CD4-positive, alpha-beta T cell treated with Interleukin-17A for 4 hours (primary cell): Measurements from ENCODE around the gene PRKCD.
A peak's percentile ranks its signal among the peaks of the same experiment; 100 is the strongest.

Experiments
- DNase-seq: peaks from one replicate; pipeline ENCODE4 v3.0.0-alpha.2; 2020; ENCODE audit warnings: mixed read lengths

Gene PRKCD

GRCh38 chr3:53157974-53158580 lies 2.9 kb upstream of the PRKCD start:
- DNase-seq: no peak

DNA sequence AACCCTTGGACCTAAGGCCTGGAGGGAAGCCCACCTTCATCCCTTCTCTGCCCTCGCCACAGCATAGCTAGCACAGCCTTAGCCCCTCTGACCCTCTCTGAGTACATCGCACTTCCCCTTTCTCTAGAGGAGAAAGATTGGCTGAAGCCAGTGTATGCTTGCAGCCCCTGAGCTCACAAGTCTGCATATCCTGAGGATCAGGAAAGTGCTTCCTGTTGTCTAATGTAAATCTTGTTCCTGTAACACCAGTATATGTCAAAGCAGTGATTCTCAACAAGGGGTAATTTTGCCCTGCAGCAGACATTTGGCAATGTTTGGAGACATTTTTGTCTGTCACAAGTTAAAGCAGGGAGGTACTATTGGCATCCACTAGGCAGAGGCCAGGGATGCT lies 2.2 kb upstream of the PRKCD start:
- DNase-seq: no peak

GRCh38 chr3:53159156-53160060 lies 1.6 kb upstream of the PRKCD start:
- DNase-seq: no peak

DNA sequence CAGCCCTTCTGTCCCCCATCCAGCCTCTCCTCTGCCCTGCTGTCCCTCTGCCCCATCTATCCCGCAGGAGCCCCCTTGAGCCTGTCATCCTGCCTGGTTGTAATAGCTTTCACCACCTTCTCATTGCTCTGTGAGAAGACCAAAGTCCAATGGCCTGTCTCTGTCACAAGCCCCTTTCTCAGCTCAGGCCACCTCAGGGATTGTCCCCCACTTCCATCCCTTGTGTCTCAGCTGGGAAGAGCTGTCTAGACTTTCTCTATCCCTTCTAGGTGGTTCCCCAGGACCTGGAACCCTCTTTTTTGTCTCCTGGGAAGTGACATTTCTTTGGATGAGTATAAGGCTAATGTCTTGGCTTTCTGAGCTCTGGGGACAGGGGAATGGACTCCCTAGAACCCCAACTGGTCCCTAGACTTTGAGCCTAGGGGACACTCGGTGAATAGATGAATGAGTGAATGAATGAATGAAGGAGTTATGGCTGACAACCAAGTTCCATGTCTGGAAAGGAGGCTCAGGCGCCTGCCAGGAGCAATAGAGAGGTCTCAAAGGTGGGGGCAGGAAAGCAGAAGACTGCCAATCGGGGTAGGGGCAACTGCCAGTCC lies 849 bp upstream of the PRKCD start:
- DNase-seq: no peak

DNA sequence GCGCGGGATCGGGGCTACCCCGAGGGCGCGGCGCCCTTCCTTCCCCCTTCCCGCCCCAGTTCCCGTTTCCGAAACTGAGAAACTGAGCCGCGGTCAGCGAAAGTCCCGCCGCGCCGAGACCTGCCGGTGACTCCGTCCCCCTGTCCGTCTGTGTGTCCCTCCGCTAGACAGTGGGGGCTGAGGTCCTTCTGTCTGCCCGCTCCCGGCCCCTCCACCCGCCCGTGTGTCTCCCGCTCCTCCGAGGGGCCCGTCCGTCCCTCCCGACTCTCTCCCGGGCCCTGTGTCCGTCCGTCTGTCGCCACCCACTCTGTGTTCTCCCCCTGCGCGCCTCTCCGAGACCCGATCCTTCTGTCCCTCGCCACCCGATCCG lies 426 bp downstream of the PRKCD start:
- DNase-seq: no peak

- DNase-seq: peak; percentile 49
These were observed 1.0 kb downstream of the PRKCD start for GRCh38 chr3:53161820-53162671.

- peak; percentile 60 for DNase-seq
These were observed 1.8 kb downstream of the PRKCD start for GRCh38 chr3:53162672-53163443.

DNA sequence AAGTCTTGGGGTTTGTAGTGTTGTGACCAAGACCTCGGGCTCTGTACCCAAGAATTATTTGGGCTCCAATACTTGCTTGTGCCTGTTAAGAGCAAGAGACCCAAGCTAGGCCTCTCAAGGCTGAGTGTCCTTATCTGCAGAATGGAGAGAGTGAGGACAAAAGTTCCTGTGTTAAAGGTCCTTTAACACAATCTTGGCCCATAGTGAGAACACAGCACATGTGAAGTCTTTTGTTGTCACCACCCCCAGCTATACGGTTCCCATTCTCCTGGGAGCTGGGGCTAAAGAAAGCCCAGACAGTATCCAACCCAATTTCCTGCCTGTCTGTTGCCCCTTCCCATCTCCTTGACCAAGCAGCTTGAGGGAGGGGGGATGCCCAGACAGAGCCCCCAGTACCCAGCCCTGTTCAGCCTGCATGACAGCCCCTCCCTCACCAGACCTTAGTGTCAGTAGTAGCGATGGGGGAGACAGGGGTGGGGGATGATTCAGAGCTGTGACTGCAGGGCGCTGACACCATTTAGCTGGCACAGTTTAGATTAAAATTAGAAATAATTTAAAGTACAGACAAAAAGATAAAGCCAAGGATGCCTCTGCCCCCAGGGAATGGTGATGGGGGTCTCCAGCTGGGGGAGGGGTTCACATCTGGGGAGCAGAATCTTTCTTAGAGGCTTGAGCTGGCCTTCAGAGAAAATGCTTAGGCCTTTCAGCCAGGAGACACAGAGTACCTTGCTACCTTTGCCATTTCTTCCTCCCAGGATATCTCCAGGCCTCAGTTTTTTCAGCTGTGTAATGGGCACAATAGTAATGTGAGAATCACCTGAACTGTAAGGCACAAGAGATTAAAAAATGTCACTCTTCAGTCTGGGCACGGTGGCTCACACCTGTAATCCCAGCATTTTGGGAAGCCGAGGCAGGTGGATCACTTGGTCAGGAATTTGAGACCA lies 2.7 kb downstream of the PRKCD start:
- no peak for DNase-seq

DNA sequence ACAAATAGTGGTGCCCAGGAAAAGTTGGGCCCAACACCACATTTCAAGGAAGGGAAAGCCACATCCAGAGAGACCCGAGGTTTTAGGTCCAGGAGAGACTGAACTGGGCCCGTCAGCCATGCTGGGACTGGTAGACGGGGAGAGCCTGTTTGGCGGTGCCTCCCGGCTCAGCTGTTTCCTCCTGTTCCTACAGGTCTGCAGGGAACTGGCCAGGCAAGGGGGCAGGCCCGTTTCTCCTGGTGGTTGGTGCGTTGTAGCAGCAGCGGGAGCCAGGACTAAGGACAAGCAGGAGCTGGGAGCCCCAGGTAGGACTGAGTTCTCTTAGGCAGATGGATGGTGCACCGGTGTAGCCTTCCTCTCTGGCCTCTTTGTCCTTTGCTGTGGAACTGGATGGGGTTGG lies 3.9 kb downstream of the PRKCD start:
- DNase-seq: no peak

GRCh38 chr3:53166206-53166605 lies 5.2 kb downstream of the PRKCD start:
- no peak for DNase-seq

DNA sequence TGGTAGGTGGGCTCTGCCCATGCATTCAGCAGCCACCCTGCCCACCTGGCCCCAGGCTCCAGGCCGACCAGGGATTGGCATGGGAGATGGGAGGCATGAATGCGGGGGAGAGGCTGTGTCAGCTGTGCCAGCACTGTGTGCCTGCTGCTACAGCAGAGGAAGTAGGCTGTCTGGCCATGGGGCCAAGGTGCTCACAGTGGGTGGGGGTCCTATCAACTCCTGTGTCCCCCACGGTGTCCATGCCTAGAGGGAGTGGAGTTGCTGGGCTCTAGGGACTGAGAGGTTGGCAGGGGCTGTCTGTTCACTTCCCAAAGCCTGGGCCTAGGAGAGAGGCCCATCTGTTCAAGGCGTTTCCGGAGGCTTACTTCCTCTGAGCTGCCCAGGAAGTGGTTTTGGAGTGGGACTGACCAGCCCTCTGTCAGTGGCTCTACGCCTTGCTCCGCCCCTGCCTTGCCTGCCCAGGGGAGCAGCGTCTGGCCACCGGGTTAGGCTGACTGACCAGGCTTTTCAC lies 5.8 kb downstream of the PRKCD start:
- DNase-seq: no peak

- DNase-seq: no peak
These were observed 6.6 kb downstream of the PRKCD start for GRCh38 chr3:53167418-53168174.

- no peak for DNase-seq
These were observed 7.3 kb downstream of the PRKCD start for GRCh38 chr3:53168175-53168923.

GRCh38 chr3:53169045-53169831 lies 8.2 kb downstream of the PRKCD start:
- DNase-seq: no peak

- no peak for DNase-seq
These were observed 8.9 kb downstream of the PRKCD start for GRCh38 chr3:53169832-53170324.

- no peak for DNase-seq
These were observed 9.5 kb downstream of the PRKCD start for GRCh38 chr3:53170325-53171063.

DNA sequence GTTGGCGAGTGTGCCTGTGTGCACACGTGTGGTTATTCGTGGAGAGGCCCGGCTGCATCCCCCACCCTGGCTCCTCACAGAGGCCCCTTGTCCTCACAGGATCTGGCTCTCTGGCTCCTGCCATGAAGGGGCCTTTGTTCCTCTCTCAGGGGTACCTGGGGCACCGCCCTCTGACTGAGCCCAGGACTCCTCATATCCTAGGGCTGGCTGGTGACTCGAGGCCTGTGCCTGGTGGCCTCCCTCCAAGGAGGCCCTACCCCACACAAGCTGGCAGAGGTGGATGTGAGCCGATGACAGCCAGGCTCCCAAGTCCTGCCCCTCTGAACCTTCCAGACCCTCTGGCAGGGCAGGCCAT lies 10.0 kb downstream of the PRKCD start:
- DNase-seq: no peak
